Measurements from ENCODE around the gene RAPGEF4. TPM values are rescaled to one million over a fixed set of nuclear protein-coding genes. Genes with fewer than 3 reads are reported as not detected.
A peak's percentile ranks its signal among the peaks of the same experiment; 100 is the strongest.

Gene RAPGEF4
- total and polyA plus RNA-seq, 4 donors: 6.4 to 33.5 (median 8.6) TPM

GRCh38 chr2:172931918-172932520 lies 196.4 kb downstream of the RAPGEF4 start:
- Histone ChIP-seq H3K36me3 (ENCODE audit: control insufficient read depth in 4 of 4, insufficient read depth in 4 of 4, low read length in 4 of 4) (no peaks in the 10 kb centered on the region), H3K4me1 (ENCODE audit: control insufficient read depth in 5 of 5, insufficient read depth in 5 of 5, low read length in 5 of 5) (peaks cover 0 to 25% (median 8%) of the 10 kb centered on the region in 5 donors), H3K27ac (ENCODE audit: low read depth in 1 of 2, low read length in 1 of 2) (no peak overlapping the region), H3K4me3 (no peak overlapping the region), H3K9ac (ENCODE audit: insufficient read depth in 1 of 2, low read length in 2 of 2) (no peak overlapping the region), H3K27me3 (ENCODE audit: control insufficient read depth in 3 of 3, insufficient read depth in 3 of 3, low read length in 2 of 3) (peaks cover 0 to 14% (median 13%) of the 10 kb centered on the region in 3 donors), H3K9me3 (ENCODE audit: control insufficient read depth in 4 of 4, insufficient read depth in 3 of 4, low read length in 3 of 4) (no peaks in the 10 kb centered on the region)
- WGBS, 2 donors: 1 to 8% methylated on average over 8 of the region's 8 CpGs
- peak; percentile 79 to 89 (median 85) for DNase-seq
- TF ChIP-seq CTCF (IDR thresholded peaks at IDR 0.05; ENCODE audit: control extremely low read depth, extremely low read depth): peak; percentile 56
- ATAC-seq (ENCODE audit: insufficient read depth, low FRiP score): peak; percentile 62

DNA sequence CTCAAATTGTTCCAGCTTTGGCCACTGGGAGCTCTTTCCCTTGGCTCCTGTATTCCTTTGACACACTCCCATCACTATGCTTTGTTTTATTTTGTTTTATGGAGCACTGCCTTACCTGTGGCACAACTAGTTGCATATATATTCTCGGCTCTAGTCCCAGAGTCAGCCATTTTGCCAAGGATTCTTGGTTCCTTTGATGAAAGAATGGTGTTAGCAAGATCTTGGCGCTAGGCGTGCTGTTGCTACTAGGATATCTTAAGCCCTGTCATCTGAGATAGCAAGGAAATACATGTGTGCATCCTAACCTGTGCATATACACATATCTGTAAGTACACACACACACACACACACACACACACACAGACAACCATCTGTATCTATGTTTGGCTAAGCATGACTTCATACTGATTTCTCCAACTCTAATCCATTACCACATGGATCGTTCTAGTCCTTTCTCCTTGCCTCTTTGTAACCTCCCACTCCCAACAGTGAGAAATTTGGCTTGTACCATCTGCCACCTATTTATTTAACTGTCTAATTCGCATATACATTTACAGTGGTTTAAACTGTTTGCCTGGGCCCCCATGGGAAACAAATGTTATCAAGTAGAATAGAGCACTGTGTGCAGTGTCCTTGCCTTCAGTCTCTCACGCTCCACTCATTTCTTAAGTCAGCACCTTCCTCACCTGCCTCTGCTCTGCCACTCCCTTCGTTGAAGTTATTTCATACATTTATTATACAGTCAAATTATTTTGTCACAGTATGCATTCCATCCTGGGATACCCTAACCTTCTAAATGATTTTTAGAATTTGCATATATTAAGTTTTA lies 202.5 kb downstream of the RAPGEF4 start:
- ATAC-seq (ENCODE audit: insufficient read depth, low FRiP score) (no peak), DNase-seq (no peak)
- Histone ChIP-seq H3K27ac (ENCODE audit: low read depth in 1 of 2, low read length in 1 of 2) (no peak overlapping the region), H3K4me3 (no peak overlapping the region), H3K36me3 (ENCODE audit: control insufficient read depth in 4 of 4, insufficient read depth in 4 of 4, low read length in 4 of 4) (no peaks in the 10 kb centered on the region), H3K4me1 (ENCODE audit: control insufficient read depth in 5 of 5, insufficient read depth in 5 of 5, low read length in 5 of 5) (peaks cover 0 to 3% (median 0%) of the 10 kb centered on the region in 5 donors), H3K9ac (ENCODE audit: insufficient read depth in 1 of 2, low read length in 2 of 2) (no peak overlapping the region), H3K9me3 (ENCODE audit: control insufficient read depth in 4 of 4, insufficient read depth in 3 of 4, low read length in 3 of 4) (peaks cover 0 to 5% (median 0%) of the 10 kb centered on the region in 4 donors), H3K27me3 (ENCODE audit: control insufficient read depth in 3 of 3, insufficient read depth in 3 of 3, low read length in 2 of 3) (peaks cover 0 to 6% (median 3%) of the 10 kb centered on the region in 3 donors)
- 92 to 97% methylated on average over 7 of the region's 7 CpGs for WGBS, 2 donors
- no peak for TF ChIP-seq CTCF (IDR thresholded peaks at IDR 0.05; ENCODE audit: control extremely low read depth, extremely low read depth)

DNA sequence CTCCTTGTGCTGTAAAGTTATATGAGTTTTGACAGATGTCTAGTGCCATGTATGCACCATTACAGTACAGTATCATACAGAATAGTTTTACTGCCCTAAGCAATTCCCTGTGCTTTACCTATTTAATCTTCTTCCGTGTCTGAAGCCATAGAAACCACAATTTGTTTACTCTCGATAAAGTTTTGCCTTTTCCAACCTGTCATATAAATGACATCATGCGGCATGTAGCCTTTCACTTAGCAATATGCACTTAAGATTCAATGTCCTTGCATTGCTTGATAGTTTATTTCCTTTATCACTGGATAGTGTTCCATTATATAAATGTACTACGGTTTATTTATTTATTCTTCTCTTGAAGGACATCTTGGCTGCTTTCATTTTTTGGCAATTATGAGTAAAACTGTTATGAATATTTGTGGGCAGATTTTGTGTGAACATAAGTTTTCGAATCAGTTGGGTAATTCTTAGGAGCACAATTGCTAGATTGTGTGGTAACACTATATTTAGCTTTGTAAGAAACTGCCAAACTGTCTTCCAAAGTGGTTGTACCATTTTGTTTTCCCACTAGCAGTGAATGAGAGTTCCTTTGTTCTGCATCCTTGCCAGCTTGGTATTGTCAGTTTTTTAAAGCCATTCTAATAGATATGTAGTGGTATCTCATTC lies 203.2 kb downstream of the RAPGEF4 start:
- Histone ChIP-seq H3K9me3 (ENCODE audit: control insufficient read depth in 4 of 4, insufficient read depth in 3 of 4, low read length in 3 of 4) (peaks cover 0 to 5% (median 0%) of the 10 kb centered on the region in 4 donors), H3K4me1 (ENCODE audit: control insufficient read depth in 5 of 5, insufficient read depth in 5 of 5, low read length in 5 of 5) (peaks cover 0 to 3% (median 0%) of the 10 kb centered on the region in 5 donors), H3K9ac (ENCODE audit: insufficient read depth in 1 of 2, low read length in 2 of 2) (no peak overlapping the region), H3K4me3 (no peak overlapping the region), H3K27me3 (ENCODE audit: control insufficient read depth in 3 of 3, insufficient read depth in 3 of 3, low read length in 2 of 3) (peaks cover 0 to 3% (median 0%) of the 10 kb centered on the region in 3 donors), H3K36me3 (ENCODE audit: control insufficient read depth in 4 of 4, insufficient read depth in 4 of 4, low read length in 4 of 4) (no peaks in the 10 kb centered on the region), H3K27ac (ENCODE audit: low read depth in 1 of 2, low read length in 1 of 2) (no peak overlapping the region)
- no peak for DNase-seq
- 67 to 77% methylated on average over 5 of the region's 5 CpGs for WGBS, 2 donors
- no peak for TF ChIP-seq CTCF (IDR thresholded peaks at IDR 0.05; ENCODE audit: control extremely low read depth, extremely low read depth)
- no peak for ATAC-seq (ENCODE audit: insufficient read depth, low FRiP score)
